ENCODE data around the gene FAM193A.
"Not testable (repeated sequence)": the region's sequence is repeated elsewhere in the genome, so short reads cannot be mapped to it uniquely, and the experiment has no call there.

Gene FAM193A

DNA sequence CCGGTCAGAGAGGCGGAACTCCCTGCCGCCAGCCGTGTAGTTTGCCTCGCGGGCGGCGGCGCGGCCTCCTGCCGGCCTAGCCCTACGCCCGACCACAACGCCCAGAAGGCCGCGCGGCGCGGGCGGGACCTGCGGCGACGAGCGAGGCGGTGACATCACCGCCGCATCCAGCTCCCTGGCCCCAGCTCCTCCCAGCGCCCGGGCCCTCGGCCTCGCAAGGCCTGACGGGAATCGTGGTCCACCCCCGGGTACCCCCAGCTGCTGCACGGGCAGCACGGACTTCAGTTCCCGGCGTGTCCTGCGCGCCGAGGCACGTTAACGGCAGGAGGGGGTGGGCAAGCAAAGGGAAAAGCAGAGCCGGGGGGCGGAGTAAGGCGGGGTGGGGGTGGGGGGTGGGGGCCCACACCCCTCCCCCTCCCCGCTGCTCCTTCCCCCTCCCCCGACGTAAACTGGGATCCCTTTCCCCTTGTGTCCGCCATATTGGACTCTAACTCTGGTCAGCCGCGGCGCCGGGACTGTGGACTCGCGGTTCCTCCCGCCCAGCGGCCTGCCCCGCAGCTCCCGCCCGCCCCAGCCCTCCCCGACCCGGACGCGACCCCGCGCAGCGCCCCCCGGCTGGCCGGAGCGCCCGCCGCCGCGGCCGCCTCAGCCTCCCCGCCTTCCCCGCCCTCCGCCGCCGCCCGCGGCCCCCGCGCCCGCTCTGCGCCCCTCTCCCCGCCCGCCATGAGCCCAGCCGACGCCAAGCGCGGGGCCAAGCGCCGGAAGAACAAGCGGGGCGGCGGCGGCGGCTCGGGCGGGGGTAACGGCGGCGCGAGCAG is at the start of gene FAM193A:
FAM193A (plus strand) TSS at position 455 of the 818 bp plus-strand sequence; CDS start at position 724, 269 bp downstream.
- peak; percentile 98 to 100 for DNase-seq (ENCODE audit: low read depth in 2 of 2)

GRCh38 chr4:2486981-2487380 is 49.5 kb upstream of the FAM193A start:
- no peak for DNase-seq (ENCODE audit: low read depth in 2 of 2)

DNA sequence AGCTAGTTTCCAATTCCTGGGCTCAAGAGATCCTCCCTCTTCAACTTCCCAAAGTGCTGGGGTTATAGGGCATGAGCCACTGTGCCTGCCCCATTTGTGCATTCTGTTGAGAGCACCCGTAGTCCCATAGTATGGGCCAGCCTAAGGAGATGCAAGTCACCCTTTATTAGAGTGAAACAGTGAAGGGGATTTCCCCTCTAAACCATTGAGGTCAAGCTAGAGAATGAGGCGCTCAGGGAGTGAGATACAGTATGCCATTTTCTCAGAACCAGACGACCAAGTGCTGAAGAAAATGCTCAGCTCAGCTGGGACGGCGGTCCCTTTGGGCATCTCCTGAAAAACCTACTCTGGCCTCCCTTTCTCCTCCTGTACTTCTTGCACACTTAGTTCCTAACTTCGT is 48.8 kb upstream of the FAM193A start:
- DNase-seq (ENCODE audit: low read depth in 2 of 2): no peak

DNA sequence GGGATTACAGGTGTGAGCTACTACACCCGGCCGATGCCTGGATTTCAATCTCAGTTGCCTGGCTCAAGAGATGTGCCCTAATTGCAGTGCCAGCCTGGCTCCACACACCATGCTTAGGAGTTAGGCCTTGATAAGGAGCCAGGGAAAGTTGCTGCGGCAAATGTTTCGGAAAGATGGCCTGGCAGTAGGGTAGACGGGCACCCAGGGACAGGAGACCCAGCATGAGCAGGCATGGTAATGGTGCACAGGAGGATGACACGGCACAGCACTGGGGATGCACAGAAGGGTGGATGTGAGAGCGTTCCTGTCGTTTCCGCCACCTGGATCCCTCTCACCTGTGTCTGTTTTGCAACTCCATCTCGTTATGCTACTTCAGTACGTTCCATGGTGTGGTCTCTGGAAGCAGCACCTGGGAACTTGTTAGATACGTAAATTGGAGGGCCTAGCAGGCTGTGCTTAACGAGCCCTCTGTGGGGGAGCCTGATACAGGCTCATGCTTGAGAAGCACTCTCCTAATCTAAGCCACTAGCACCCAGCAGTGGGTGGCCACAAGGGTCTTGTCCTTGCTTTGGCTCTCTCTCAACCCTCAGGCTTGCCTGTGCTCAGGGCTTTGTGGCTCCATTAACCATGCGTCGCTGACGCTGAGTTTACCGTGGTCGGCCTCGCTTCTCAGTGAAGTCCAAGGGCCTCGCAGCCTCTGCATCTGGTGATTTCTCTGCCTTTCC is 47.2 kb upstream of the FAM193A start:
- no peak for DNase-seq (ENCODE audit: low read depth in 2 of 2)

DNA sequence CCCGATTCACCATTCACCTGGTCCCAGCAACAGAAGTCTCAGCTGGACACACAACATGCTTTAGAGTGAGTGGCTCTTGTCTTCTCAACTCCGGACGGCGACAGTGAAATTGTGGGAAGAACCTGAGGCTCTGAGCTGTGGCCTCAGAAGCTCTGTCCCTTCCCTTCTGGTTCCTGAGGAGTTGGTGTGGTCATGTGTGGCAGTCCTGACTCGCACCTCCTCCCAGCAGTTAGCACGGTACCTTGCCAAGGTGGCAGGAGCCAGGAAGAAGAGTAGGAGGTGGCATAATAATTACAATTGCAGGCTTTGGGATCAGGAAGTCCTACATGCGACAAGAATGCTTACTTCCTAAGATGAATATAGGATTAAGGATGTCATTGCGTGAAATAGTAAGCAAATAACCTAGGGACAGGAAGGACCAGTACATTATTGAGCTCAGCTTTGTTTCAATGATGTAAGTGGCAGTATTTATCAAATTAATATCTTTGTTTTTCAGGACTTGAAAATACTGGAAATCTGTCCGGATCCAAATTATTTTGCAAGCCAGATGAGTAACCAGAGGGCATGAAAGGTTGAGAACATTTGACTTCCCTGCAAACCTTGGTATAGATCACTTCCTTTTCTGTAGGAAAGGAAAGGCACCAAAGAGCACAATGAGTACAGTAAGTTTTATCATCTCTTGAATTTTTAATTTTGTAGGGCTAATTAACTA is 46.5 kb upstream of the FAM193A start:
- DNase-seq (ENCODE audit: low read depth in 2 of 2): no peak

DNA sequence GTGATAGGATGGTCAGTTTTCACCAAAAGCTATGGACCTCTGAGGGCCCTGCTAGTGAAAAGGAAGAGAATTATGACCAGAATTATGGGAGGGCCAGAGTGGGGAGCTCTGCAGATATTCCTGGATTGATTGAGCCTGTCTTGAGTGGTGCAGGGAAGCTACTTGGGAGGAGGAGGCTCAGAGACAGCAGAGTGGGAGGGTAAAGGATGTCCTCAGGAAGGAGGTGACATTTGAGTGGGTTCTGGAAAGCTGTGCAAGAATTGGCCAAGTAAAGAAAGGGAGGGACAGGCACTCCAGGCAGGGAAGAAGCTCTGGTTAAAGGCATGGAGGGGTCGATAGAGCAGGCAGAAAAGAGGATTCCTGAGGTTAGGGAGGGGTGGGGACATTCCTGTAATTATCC is 43.5 kb upstream of the FAM193A start:
- no peak for DNase-seq (ENCODE audit: low read depth in 2 of 2)

- DNase-seq (ENCODE audit: low read depth in 2 of 2): no peak
Observed at GRCh38 chr4:2494992-2495391, 41.5 kb upstream of the FAM193A start.

- no peak for DNase-seq (ENCODE audit: low read depth in 2 of 2)
Observed at GRCh38 chr4:2497324-2497723, 39.1 kb upstream of the FAM193A start.

- DNase-seq (ENCODE audit: low read depth in 2 of 2): no peak
Observed at GRCh38 chr4:2497931-2498330, 38.5 kb upstream of the FAM193A start.

GRCh38 chr4:2500547-2500946 is 35.9 kb upstream of the FAM193A start:
- DNase-seq (ENCODE audit: low read depth in 2 of 2): no peak

DNA sequence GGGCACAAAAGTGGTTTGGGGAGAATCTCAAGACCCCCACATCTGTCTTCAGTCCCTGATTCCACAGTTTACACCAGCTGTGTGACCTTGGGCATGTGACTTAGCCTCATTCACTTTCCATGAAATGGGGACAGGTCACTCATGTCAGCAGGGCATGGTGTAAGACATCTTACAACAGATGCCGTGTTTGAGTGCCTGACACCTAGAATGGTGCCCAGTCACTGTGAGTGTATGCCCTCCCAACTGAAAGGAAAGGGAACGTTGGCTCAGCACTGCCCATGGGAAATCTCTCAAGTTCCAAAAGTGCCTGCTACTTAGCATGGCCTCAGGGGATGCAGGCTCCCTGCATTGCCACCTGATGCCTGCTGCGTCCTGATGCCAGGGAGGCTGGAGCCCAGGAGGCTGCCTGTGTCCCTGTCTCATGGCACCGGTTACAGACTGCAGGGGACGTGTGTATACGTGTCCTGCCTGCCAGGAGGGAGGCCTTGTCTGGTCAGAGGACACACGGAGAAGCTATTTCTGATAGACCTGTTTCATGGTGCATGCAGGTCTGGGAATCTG is 35.3 kb upstream of the FAM193A start:
- DNase-seq (ENCODE audit: low read depth in 2 of 2): no peak

- DNase-seq (ENCODE audit: low read depth in 2 of 2): no peak
Observed at GRCh38 chr4:2503809-2504208, 32.6 kb upstream of the FAM193A start.

- no peak for DNase-seq (ENCODE audit: low read depth in 2 of 2)
Observed at GRCh38 chr4:2507259-2507658, 29.2 kb upstream of the FAM193A start.

DNA sequence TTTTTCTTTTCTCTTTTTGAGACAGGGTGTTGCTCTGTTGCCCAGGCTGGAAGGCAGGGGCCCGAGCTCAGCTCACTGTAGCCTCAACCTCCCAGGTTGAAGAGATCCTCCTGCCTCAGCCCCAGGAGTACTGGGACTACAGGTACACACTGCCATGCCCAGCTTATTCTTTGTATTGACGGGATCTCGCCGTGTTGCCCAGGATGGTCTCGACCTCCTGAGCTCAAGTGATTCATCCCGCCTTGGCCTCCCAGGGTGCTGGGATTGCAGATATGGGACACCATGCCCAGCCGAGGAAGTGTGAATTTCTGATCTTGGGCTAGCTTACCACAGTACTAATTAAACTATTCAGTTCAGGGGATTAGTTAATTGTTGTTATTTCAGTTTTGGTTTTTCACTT is 28.6 kb upstream of the FAM193A start:
- DNase-seq (ENCODE audit: low read depth in 2 of 2): no peak

GRCh38 chr4:2510351-2511259 is 25.8 kb upstream of the FAM193A start:
- DNase-seq (ENCODE audit: low read depth in 2 of 2): no peak

- no peak for DNase-seq (ENCODE audit: low read depth in 2 of 2)
Observed at GRCh38 chr4:2511645-2512131, 24.8 kb upstream of the FAM193A start.

GRCh38 chr4:2512396-2513135 is 23.9 kb upstream of the FAM193A start:
- no peak for DNase-seq (ENCODE audit: low read depth in 2 of 2)

- DNase-seq (ENCODE audit: low read depth in 2 of 2): not testable (repeated sequence)
Observed at GRCh38 chr4:2514193-2514592, 22.3 kb upstream of the FAM193A start.

DNA sequence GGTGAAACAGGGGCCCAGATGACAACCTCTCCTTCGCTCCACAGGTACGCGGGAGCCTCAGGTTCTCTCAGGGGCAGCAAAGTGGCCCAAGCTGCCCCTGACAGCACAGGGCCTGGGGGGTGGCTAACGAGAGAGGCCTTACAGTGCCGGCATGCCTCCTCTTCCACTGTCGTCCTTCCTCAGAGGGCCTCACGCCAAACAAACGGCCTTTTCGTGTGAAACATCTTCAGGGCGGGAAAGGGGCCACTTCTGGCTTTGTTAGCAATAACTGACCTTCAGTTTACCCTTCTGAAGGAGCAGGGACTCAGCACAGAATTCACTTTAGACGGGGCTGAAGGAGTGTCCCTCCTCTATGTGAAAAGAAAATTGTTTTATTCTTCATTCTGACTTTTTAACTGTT is 21.5 kb upstream of the FAM193A start:
- DNase-seq (ENCODE audit: low read depth in 2 of 2): not testable (repeated sequence)
